D721Med (cell line): ENCODE measurements around the gene NT5C1B.

Experiments used
- DNase-seq: peaks from one replicate; pipeline ENCODE4 v3.0.0; 2011; ENCODE audit warnings: low spot score; ENCODE audit not compliant: insufficient read length
- FAIRE-seq: peaks from 2 replicates; lab custom pipeline; 2011; peaks lifted over from hg19 to GRCh38; lab: Jason Lieb, UNC
- TF ChIP-seq, protein P1 (sequence below): IDR thresholded peaks from 2 replicates; pipeline ENCODE4 v1.5.1; 2012; ENCODE audit warnings: mild to moderate bottlenecking, control low read depth; ENCODE audit not compliant: insufficient read depth; ENCODE audit errors: missing control alignments

Gene NT5C1B

DNA sequence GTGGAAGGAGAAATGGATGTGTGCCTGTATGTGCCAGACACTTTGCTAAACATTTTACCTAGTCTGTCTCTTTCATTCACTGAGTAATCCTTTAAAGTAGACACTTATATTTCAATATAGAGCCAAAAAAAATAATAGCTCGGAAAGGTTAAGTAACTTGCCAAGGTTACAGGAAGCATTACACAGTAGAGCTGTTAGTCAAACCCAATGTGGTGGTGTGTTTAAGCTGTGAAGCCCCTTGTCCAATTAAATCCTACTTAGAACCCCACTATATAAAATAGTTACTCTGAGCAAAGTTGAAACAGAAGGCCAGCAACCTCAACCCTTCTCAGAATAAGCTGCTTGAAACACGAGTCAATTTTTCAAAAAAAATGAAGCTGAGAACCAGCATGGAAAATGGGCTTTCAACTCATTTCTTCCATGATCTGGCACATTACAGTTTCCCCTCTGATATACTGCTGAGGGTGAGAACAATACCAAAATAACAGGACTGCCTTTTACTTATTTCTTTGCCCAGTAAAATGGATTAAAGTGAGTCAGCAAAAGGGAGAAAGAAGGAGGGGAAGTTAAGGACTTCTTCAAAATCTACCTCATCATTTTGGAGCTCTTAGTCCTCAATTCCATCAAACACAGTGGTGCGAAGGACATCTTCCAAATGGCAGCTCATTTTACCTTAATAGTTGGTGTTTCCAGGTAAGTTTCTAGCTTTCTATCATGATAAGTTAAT, 36.9 kb downstream of the NT5C1B start:
- TF ChIP-seq, protein P1, sequence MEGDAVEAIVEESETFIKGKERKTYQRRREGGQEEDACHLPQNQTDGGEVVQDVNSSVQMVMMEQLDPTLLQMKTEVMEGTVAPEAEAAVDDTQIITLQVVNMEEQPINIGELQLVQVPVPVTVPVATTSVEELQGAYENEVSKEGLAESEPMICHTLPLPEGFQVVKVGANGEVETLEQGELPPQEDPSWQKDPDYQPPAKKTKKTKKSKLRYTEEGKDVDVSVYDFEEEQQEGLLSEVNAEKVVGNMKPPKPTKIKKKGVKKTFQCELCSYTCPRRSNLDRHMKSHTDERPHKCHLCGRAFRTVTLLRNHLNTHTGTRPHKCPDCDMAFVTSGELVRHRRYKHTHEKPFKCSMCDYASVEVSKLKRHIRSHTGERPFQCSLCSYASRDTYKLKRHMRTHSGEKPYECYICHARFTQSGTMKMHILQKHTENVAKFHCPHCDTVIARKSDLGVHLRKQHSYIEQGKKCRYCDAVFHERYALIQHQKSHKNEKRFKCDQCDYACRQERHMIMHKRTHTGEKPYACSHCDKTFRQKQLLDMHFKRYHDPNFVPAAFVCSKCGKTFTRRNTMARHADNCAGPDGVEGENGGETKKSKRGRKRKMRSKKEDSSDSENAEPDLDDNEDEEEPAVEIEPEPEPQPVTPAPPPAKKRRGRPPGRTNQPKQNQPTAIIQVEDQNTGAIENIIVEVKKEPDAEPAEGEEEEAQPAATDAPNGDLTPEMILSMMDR = no peak
- FAIRE-seq = no peak
- DNase-seq = no peak

DNA sequence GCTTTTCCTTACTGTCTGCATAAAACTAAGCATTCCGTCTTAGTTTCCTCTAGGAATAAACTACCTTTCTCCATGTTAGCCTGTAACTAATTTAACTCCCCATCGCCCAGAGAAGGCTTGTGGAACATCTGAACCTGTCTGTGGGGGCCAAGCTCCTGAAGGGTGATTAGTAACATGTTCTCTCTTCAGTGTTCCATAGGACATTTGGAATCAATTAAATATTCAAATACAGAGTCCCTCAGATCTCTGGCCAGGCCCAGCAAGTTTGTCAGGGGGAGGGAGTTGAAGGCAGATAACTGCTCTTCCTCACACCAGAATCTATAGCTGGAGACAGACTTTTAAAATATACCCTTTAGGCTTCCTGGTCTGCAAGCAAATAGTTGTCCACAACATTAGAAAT, 37.7 kb downstream of the NT5C1B start:
- no peak for FAIRE-seq
- TF ChIP-seq, protein P1 = no peak
- no peak for DNase-seq

DNA sequence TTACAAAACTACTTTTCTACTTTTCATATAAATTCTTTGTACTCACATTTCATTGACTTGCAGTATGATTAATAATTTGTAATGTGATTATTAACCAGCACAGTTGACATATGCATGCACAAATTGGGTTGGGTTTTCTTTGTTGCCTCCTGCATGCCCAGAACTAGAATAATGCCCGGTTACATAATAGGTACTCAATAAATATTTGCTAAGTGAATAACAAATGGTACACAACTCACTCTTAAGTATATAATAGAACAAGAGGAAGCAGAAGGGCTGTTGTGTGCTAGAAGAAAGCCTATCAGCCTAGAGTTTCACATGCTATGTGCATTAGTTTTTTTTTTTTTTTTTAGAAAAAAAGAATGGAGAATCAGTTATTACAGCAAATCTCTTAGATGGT, 38.2 kb downstream of the NT5C1B start:
- no peak for DNase-seq
- TF ChIP-seq, protein P1 = no peak
- FAIRE-seq = no peak

DNA sequence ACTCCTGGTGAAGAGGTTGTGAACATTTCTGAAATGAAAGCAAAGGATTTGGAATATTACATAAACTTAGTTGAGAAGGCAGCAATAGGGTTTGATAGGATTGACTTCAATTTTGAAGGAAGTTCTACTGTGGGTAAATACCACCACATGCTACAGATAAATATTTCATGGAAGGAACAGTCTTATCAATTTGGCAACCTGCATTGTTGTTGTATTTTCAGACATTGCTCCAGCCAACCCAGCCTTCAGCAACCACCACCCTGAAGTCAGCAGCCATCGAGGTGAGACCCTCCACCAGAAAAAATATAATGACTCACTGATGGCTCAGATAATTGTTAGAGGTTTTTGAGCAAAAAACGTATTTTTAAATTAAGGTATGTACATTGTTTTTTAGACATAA, 38.9 kb downstream of the NT5C1B start:
- DNase-seq (no peak), FAIRE-seq (no peak)
- TF ChIP-seq, protein P1 = no peak

DNA sequence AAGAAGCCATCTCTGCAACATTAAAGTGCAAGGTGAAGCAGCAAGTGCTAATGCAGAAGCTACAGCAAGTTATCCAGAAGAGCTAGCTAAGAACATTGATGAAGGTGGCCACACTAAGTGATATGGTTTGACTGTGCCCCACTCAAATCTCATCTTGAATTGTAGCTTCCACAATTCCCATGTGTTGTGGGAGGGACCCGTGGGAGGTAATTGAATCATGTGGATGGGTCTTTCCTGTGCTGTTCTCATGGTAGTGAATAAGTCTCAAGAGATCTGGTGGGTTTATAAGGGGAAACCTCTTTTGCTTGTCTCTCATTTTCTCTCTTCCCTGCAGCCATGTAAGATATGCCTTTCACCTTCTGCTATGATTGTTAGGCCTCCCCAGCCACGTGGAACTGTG, 40.3 kb downstream of the NT5C1B start:
- no peak for FAIRE-seq
- no peak for DNase-seq
- TF ChIP-seq, protein P1 = no peak

DNA sequence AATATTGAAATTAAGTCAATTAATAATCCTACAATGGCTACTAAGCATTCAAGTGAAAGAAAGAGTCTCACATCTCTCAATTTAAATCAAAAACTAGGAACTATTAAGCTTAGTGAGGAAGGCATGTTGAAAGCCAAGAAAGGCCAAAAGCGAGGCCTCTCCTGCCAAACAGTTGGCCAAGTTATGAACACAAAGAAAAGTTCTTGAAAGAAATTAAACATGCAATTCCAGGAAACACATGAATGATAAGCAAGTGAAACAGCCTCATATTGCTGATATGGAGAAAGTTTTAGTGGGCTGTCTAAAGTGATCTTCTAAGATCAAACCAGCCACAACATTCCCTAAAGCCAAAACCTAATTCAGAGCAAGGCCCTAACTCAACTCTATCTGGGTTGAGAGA, 40.7 kb downstream of the NT5C1B start:
- no peak for FAIRE-seq
- TF ChIP-seq, protein P1 = no peak
- no peak for DNase-seq

DNA sequence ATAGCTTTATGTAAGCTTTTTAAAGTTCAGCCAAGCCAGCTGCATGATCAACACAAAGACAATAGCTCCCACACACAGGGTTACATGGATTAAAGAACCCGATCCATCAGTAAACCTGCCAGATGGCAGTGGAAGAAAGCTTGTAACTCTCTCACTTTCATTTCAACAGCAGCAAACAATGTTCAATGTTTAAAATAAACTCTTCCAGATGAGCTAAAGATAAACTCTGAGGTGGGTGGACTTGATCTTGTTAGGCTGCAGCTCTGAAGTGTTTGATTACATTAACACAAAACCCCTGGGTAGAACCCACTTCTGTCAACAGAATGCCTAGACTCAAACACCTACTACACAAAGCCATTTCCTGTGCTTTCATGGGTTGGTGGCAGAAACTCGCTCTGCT, 42.8 kb downstream of the NT5C1B start:
- FAIRE-seq (peak; percentile 46), DNase-seq (no peak)
- TF ChIP-seq, protein P1 = no peak
